K562 (cell line): Measurements from ENCODE around the gene MPZL1. TPM values are rescaled to one million over a fixed set of nuclear protein-coding genes. Genes with fewer than 3 reads are reported as not detected.

ENCODE experiments used
- CEBPB ChIP-seq: fragments of 450-650 bp; IDR thresholded peaks from 2 replicates; pipeline ENCODE4 v1.6.1; 2016; ENCODE audit warnings: missing genetic modification characterization, missing compliant biosample characterization
- CXXC5 ChIP-seq: fragments of 250-450 bp; sonication (Bioruptor Pico); IDR thresholded peaks from 2 replicates; pipeline ENCODE4 v1.8.0; 2022; ENCODE audit warnings: inconsistent platforms, mild to moderate bottlenecking, moderate library complexity
- DDX20 ChIP-seq: fragments of 450-650 bp; IDR thresholded peaks from 2 replicates; pipeline ENCODE4 v1.6.1; 2016; ENCODE audit warnings: missing genetic modification characterization, low read depth, mild to moderate bottlenecking, missing compliant biosample characterization, moderate library complexity
- E2F3 ChIP-seq: fragments of 250-450 bp; sonication (Bioruptor Pico); IDR thresholded peaks from 2 replicates; pipeline ENCODE4 v1.4.0; 2020; ENCODE audit warnings: mild to moderate bottlenecking
- ELF2 ChIP-seq: fragments of 250-450 bp; sonication (Bioruptor Pico); IDR thresholded peaks from 2 replicates; pipeline ENCODE4 v1.5.0; 2021; ENCODE audit warnings: mild to moderate bottlenecking
- ELF4 ChIP-seq: fragments of 450-650 bp; formaldehyde crosslinking; IDR thresholded peaks from 2 replicates; pipeline ENCODE4 v1.4.0; 2022; ENCODE audit warnings: missing genetic modification characterization
- ETV5 ChIP-seq: sonication (generic); formaldehyde crosslinking; IDR thresholded peaks from 2 replicates; pipeline ENCODE4 v1.4.0; 2020; ENCODE audit warnings: low read depth, mild to moderate bottlenecking, missing genetic modification reagents
- HMG20B ChIP-seq: fragments of 250-450 bp; sonication (Bioruptor Pico); IDR thresholded peaks from 2 replicates; pipeline ENCODE4 v1.5.0; 2021; ENCODE audit warnings: mild to moderate bottlenecking
- JUND ChIP-seq, 2 experiments: IDR thresholded peaks; 2 replicates in 1 of 2; 3 replicates in 1 of 2; pipeline ENCODE4 v1.6.1; 2011; ENCODE audit warnings: borderline replicate concordance in 2 of 2, low read depth in 2 of 2, low read length in 2 of 2, improper control_type of control experiment in 1 of 2, missing biosample characterization in 1 of 2, missing genetic modification characterization in 1 of 2, missing genetic modification reagents in 1 of 2
- MIER1 ChIP-seq: fragments of 450-650 bp; IDR thresholded peaks from 2 replicates; pipeline ENCODE4 v1.6.1; 2016; ENCODE audit warnings: antibody characterized with exemption, mild to moderate bottlenecking, low read depth
- MYC ChIP-seq, 2 experiments: fragments of 250-450 bp in 1 of 2; sonication (Bioruptor Pico) in 1 of 2; IDR thresholded peaks; 2 replicates each; pipeline versions ENCODE4 v1.5.1 to v1.6.1; 2012 to 2021; ENCODE audit warnings: low read depth in 2 of 2, borderline replicate concordance in 1 of 2, improper control_type of control experiment in 1 of 2, low read length in 1 of 2, mild to moderate bottlenecking in 1 of 2, moderate library complexity in 1 of 2
- SP1 ChIP-seq: sonication (generic); formaldehyde crosslinking; IDR thresholded peaks from 2 replicates; pipeline ENCODE4 v1.8.1; 2022; ENCODE audit warnings: mild to moderate bottlenecking, missing genetic modification reagents
- SRSF3 ChIP-seq: fragments of 200-400 bp; formaldehyde crosslinking; IDR thresholded peaks from 2 replicates; pipeline ENCODE4 v1.6.1; 2016; ENCODE audit warnings: mild to moderate bottlenecking, low read length, moderate library complexity; ENCODE audit not compliant: insufficient read depth
- TAL1 ChIP-seq: fragments of 450-650 bp; IDR thresholded peaks from 2 replicates; pipeline ENCODE4 v1.6.1; 2016; ENCODE audit warnings: mild to moderate bottlenecking
- TCF3 ChIP-seq: sonication (generic); formaldehyde crosslinking; IDR thresholded peaks from 2 replicates; pipeline ENCODE4 v1.4.0; 2020; ENCODE audit warnings: mild to moderate bottlenecking, missing genetic modification reagents
- ZNF274 ChIP-seq: IDR thresholded peaks from 2 replicates; pipeline ENCODE4 v1.6.1; 2011; ENCODE audit warnings: low read depth, mild to moderate bottlenecking, low read length, moderate library complexity, borderline replicate concordance
- ZNF311 ChIP-seq: fragments of 250-450 bp; sonication (Bioruptor Pico); IDR thresholded peaks from 2 replicates; pipeline ENCODE4 v1.4.0; 2020; ENCODE audit warnings: mild to moderate bottlenecking, moderate library complexity
- ZNF436 ChIP-seq: fragments of 250-450, 450-650 bp; sonication (Bioruptor Pico); formaldehyde crosslinking; IDR thresholded peaks from 2 replicates; pipeline ENCODE4 v1.7.0; 2020; ENCODE audit warnings: mild to moderate bottlenecking
- ZNF586 ChIP-seq: fragments of 450-650 bp; formaldehyde crosslinking; conservative IDR thresholded peaks from 2 replicates; pipeline ENCODE4 v1.4.0; 2020; ENCODE audit warnings: mild to moderate bottlenecking, moderate library complexity
- ZNF589 ChIP-seq: fragments of 200-800 bp; sonication (Bioruptor generic); IDR thresholded peaks from 2 replicates; pipeline ENCODE4 v1.6.1; 2016; ENCODE audit warnings: low read depth, missing genetic modification characterization, missing compliant biosample characterization
- polyA plus RNA-seq, 8 experiments: library from polyadenylated mRNA; depleted of rRNA in 4 of 8; stranded (reverse) in 5 of 8; unstranded in 3 of 8; fragments of >200 nt; fragmentation: Nextera tagmentation in 2 of 8; fragmentation: Illumina TruSeq in 1 of 8; extraction: Ambion mirVana in 2 of 8; extraction: Trizol in 1 of 8; gene quantifications; 2 replicates each; pipeline versions ENCODE4 v1.2.1 to v1.2.3, GENCODE V29; 2011 to 2014; ENCODE audit warnings: inconsistent platforms in 1 of 8, missing spikeins in 1 of 8
- total RNA-seq, 7 experiments: library from RNA; depleted of rRNA in 6 of 7; stranded (reverse); fragments of >200 nt in 6 of 7; fragmentation: Illumina TruSeq in 2 of 7; extraction: Trizol in 2 of 7; gene quantifications; 2 replicates each; pipeline versions ENCODE4 v1.2.1 to v1.2.3, GENCODE V29; 2011 to 2021; ENCODE audit warnings: low replicate concordance in 1 of 7
- TF ChIP-seq, protein P1 (sequence below): sonication (generic); formaldehyde crosslinking; IDR thresholded peaks from 2 replicates; pipeline ENCODE4 v1.8.1; 2023; ENCODE audit warnings: mild to moderate bottlenecking, missing genetic modification reagents
- TF ChIP-seq, protein P2 (sequence below): IDR thresholded peaks from 2 replicates; pipeline ENCODE4 v1.6.1; 2011; ENCODE audit not compliant: insufficient read length; ENCODE audit errors: extremely low read depth
- TF ChIP-seq, protein P3 (sequence below): fragments of 250-450 bp; sonication (Bioruptor Pico); IDR thresholded peaks from 2 replicates; pipeline ENCODE4 v1.9.0; 2021; ENCODE audit warnings: mild to moderate bottlenecking
- TF ChIP-seq, protein P4 (sequence below): fragments of 250-450 bp; sonication (Bioruptor Pico); IDR thresholded peaks from 2 replicates; pipeline ENCODE4 v1.5.0; 2021; ENCODE audit warnings: mild to moderate bottlenecking, moderate library complexity

Gene MPZL1
- total and polyA plus RNA-seq, 9 of the 15 experiments (the other 6 are each of a cell fraction or from before 2014, with no cell fraction given), result 14.5 to 153 (median 66.5) TPM

DNA sequence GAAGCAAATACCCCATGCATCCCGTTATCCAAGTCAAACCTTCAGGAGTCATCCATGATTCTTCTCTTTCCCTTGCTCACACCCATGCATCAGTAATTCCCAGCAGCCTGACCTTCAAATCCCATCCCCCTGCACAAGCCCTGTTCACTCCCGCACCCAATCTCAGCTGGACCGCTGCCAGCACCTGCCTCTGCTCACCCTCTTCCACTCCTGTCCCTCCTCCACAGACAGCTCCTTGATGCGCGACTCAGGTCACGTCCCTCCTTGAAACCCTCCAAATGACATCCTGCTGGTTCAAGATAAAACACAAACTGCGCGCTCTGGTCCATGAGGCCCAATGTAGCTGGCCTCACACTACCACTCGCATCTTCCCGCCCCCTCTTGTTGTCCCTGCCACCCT lies 43.4 kb upstream of the MPZL1 start (continued):
- TF ChIP-seq, protein P1, sequence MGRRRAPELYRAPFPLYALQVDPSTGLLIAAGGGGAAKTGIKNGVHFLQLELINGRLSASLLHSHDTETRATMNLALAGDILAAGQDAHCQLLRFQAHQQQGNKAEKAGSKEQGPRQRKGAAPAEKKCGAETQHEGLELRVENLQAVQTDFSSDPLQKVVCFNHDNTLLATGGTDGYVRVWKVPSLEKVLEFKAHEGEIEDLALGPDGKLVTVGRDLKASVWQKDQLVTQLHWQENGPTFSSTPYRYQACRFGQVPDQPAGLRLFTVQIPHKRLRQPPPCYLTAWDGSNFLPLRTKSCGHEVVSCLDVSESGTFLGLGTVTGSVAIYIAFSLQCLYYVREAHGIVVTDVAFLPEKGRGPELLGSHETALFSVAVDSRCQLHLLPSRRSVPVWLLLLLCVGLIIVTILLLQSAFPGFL (CRISPR knock-in tag), result no peak
- TF ChIP-seq ELF2 (CRISPR knock-in tag) (no peak), ZNF589 (CRISPR knock-in tag) (no peak), ELF4 (CRISPR knock-in tag) (no peak), SP1 (CRISPR knock-in tag) (no peak), ZNF274 (no peak), ZNF311 (no peak), CEBPB (tag) (no peak), ZNF586 (CRISPR knock-in tag) (no peak), E2F3 (no peak), SRSF3 (no peak), MIER1 (no peak), CXXC5 (CRISPR knock-in tag) (no peak), JUND (IDR thresholded peaks at IDR 0.05; ENCODE audit: borderline replicate concordance, low read depth, low read length) (no peak), JUND (tag; IDR thresholded peaks at IDR 0.05; ENCODE audit: borderline replicate concordance, low read depth, low read length) (no peak), TCF3 (peak; percentile 39; the same call in 1 of the 2 replicates), TAL1 (peak; percentile 15; the same call in 1 of the 2 replicates), DDX20 (no peak), ETV5 (CRISPR knock-in tag) (no peak), ZNF436 (CRISPR knock-in tag) (no peak), HMG20B (CRISPR knock-in tag) (no peak), MYC (IDR thresholded peaks at IDR 0.05; ENCODE audit: low read depth, low read length) (no peak), MYC (CRISPR knock-in tag; IDR thresholded peaks at IDR 0.05; ENCODE audit: borderline replicate concordance, low read depth) (no peak)
- TF ChIP-seq, protein P2, sequence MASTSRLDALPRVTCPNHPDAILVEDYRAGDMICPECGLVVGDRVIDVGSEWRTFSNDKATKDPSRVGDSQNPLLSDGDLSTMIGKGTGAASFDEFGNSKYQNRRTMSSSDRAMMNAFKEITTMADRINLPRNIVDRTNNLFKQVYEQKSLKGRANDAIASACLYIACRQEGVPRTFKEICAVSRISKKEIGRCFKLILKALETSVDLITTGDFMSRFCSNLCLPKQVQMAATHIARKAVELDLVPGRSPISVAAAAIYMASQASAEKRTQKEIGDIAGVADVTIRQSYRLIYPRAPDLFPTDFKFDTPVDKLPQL, result no peak
- TF ChIP-seq, protein P3, sequence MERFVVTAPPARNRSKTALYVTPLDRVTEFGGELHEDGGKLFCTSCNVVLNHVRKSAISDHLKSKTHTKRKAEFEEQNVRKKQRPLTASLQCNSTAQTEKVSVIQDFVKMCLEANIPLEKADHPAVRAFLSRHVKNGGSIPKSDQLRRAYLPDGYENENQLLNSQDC, result no peak
- TF ChIP-seq, protein P4, sequence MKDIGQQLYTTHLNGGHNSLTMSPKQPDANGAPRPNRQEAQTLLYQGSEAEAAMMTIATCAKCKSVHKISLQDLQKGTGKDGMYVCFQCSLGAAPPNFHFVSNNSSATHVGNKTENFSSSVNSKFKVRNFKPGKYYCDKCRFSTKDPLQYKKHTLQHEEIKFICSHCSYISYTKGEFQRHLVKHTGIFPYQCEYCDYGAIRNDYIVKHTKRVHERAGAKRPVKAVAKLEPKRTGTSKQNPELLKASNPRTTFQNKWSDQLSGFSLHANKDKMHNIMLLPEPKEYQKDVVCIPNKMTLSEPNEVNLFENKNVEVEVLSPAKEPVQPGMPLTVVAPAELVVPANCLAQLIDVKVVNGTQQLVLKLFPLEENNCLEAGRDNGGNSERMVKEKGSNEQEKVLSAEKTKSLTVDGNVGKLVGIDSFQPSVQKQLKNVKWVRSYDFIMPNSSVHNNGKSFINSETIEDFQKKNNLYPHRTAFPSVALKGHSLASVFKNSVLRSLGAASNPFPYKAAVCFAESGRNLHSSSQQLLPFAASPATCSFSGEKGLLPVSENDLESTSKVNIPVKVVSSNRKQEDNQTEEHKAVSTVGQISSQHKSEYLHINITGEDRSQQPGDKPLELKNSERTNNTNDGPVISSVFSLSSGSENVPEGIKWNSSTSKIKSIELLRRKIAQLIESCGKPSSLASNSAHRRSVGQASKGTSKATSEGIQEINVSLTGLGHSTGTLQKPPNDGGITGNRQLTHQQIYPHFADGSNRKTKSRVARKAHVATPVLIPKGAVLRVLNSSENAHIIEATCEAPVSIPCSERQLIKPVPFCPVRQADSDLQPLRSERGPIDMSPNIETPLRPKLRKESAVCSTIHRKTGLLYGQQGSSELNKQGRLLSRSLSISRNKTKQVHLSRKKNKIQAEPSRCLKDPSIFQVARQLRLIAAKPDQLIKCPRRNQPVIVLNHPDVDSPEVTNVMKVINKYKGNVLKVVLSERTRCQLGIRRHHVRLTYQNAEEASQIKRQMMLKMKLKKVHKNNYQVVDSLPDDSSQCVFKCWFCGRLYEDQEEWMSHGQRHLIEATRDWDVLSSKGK, result no peak
